HEK293 (cell line): Measurements from ENCODE around the gene NUP62.
A peak's percentile ranks its signal among the peaks of the same experiment; 100 is the strongest.

Source experiments
- CTCF ChIA-PET: fragments of 350-600 bp; formaldehyde crosslinking; extraction: SDS; loops from one replicate; lab custom pipeline; 2021; ENCODE audit warnings: antibody characterized with exemption; lab: Yijun Ruan, JAX
- POLR2A ChIA-PET: fragments of 300-600 bp; formaldehyde crosslinking; extraction: SDS; loops from one replicate; lab custom pipeline; 2020; ENCODE audit warnings: antibody characterized with exemption, inconsistent platforms; lab: Yijun Ruan, JAX
- H3K27ac ChIP-seq: fragments of 200-500 bp; sonication (Bioruptor generic); 2 replicates; pipeline ENCODE4 v1.5.1; 2014; ENCODE audit warnings: low read depth, low read length, control low read depth, inconsistent platforms; ENCODE audit errors: extremely low read depth
- H3K36me3 ChIP-seq, 2 experiments: fragments of 200-500 bp in 1 of 2; sonication (Bioruptor generic) in 1 of 2; 1 replicate in 1 of 2; 2 replicates in 1 of 2; pipeline ENCODE4 v1.5.1; 2014 to 2017; ENCODE audit warnings: inconsistent platforms in 2 of 2, low read length in 2 of 2; ENCODE audit not compliant: control insufficient read depth in 2 of 2, insufficient read depth in 1 of 2
- H3K4me1 ChIP-seq: fragments of 200-500 bp; sonication (Bioruptor generic); 2 replicates; pipeline ENCODE4 v1.5.1; 2014; ENCODE audit warnings: mild to moderate bottlenecking, low read length, inconsistent platforms; ENCODE audit not compliant: control insufficient read depth, insufficient read depth
- H3K4me3 ChIP-seq: 2 replicates; pipeline ENCODE4 v1.5.1; 2011; ENCODE audit warnings: low read depth, mild to moderate bottlenecking, control low read depth, low read length, moderate library complexity
- H3K9me3 ChIP-seq: fragments of 200-500 bp; sonication (Bioruptor generic); 2 replicates; pipeline ENCODE4 v1.5.1; 2014; ENCODE audit warnings: low read depth, low read length, inconsistent platforms; ENCODE audit not compliant: control insufficient read depth, insufficient read depth
- BCL6B ChIP-seq: fragments of 450-650 bp; formaldehyde crosslinking; IDR thresholded peaks from 2 replicates; pipeline ENCODE4 v1.5.1; 2017; ENCODE audit warnings: missing biosample characterization, missing genetic modification characterization
- EGR2 ChIP-seq: fragments of 450-650 bp; formaldehyde crosslinking; IDR thresholded peaks from 2 replicates; pipeline ENCODE4 v1.5.1; 2016; ENCODE audit warnings: low read depth, missing biosample characterization, missing genetic modification characterization
- ZBTB10 ChIP-seq: fragments of 450-650 bp; formaldehyde crosslinking; IDR thresholded peaks from 2 replicates; pipeline ENCODE4 v1.5.1; 2016; ENCODE audit warnings: missing biosample characterization, missing genetic modification characterization
- ZBTB11 ChIP-seq: fragments of 450-650 bp; formaldehyde crosslinking; conservative IDR thresholded peaks from 2 replicates; pipeline ENCODE4 v1.5.1; 2016; ENCODE audit warnings: low read depth, missing biosample characterization, missing genetic modification characterization
- ZBTB44 ChIP-seq: fragments of 450-650 bp; IDR thresholded peaks from 2 replicates; pipeline ENCODE4 v1.5.1; 2018; ENCODE audit warnings: missing biosample characterization, mild to moderate bottlenecking, missing genetic modification characterization
- ZNF10 ChIP-seq: fragments of 450-650 bp; formaldehyde crosslinking; IDR thresholded peaks from 2 replicates; pipeline ENCODE4 v1.5.1; 2017; ENCODE audit warnings: missing biosample characterization, missing genetic modification characterization
- ZNF350 ChIP-seq: fragments of 450-650 bp; formaldehyde crosslinking; IDR thresholded peaks from 2 replicates; pipeline ENCODE4 v1.5.0; 2017; ENCODE audit warnings: missing biosample characterization, mild to moderate bottlenecking, missing genetic modification characterization
- ZNF362 ChIP-seq: fragments of 450-650 bp; formaldehyde crosslinking; IDR thresholded peaks from 2 replicates; pipeline ENCODE4 v1.5.1; 2016; ENCODE audit warnings: missing biosample characterization, missing genetic modification characterization
- ZNF404 ChIP-seq: fragments of 450-650 bp; formaldehyde crosslinking; IDR thresholded peaks from 2 replicates; pipeline ENCODE4 v1.5.1; 2017; ENCODE audit warnings: missing biosample characterization, missing genetic modification characterization
- ZNF518A ChIP-seq: fragments of 450-650 bp; formaldehyde crosslinking; conservative IDR thresholded peaks from 2 replicates; pipeline ENCODE4 v1.5.1; 2016; ENCODE audit warnings: low read depth, missing biosample characterization, missing genetic modification characterization
- ZNF645 ChIP-seq: fragments of 450-650 bp; formaldehyde crosslinking; IDR thresholded peaks from 2 replicates; pipeline ENCODE4; 2016; ENCODE audit warnings: missing biosample characterization, missing genetic modification characterization
- ZNF76 ChIP-seq: fragments of 450-650 bp; formaldehyde crosslinking; IDR thresholded peaks from 2 replicates; pipeline ENCODE4; 2016; ENCODE audit warnings: low read depth, missing biosample characterization, missing genetic modification characterization, borderline replicate concordance
- ZNF777 ChIP-seq: fragments of 450-650 bp; formaldehyde crosslinking; IDR thresholded peaks from 2 replicates; pipeline ENCODE4 v1.5.1; 2017; ENCODE audit warnings: missing biosample characterization, missing genetic modification characterization, borderline replicate concordance
- ZNF792 ChIP-seq: fragments of 450-650 bp; formaldehyde crosslinking; IDR thresholded peaks from 2 replicates; pipeline ENCODE4 v1.5.1; 2016; ENCODE audit warnings: missing biosample characterization, missing genetic modification characterization

Gene NUP62

GRCh38 chr19:49924004-49924880 lies 5.1 kb downstream of the NUP62 start (continued):
- TF ChIP-seq ZNF518A (tag by site-specific recombination) = peak; percentile 24; the same call in 1 of the 2 replicates
- TF ChIP-seq ZBTB10 (tag by site-specific recombination) = peak; percentile 41; the same call in 1 of the 2 replicates
- TF ChIP-seq BCL6B (tag by site-specific recombination) = no peak

- Histone ChIP-seq H3K4me3 (no peak overlapping the region), H3K9me3 (no peaks in the 10 kb centered on the region), H3K4me1 (no peaks in the 10 kb centered on the region; the same call in 1 of the 2 replicates), H3K36me3 (peaks cover 46 to 84% of the 10 kb centered on the region in 2 experiments), H3K27ac (peak overlapping the region; percentile 10)
- ChIA-PET POLR2A (no interaction called here), CTCF (no interaction called here)
- TF ChIP-seq ZBTB44 (tag by site-specific recombination) (no peak), ZNF404 (tag by site-specific recombination) (no peak), ZNF645 (no peak), ZNF777 (no peak), ZNF792 (tag by site-specific recombination) (no peak), EGR2 (tag by site-specific recombination) (no peak), ZNF76 (tag by site-specific recombination) (no peak), ZNF10 (tag by site-specific recombination) (no peak), ZNF350 (tag by site-specific recombination) (no peak), ZBTB11 (tag by site-specific recombination) (no peak), ZNF362 (no peak)
Observed at GRCh38 chr19:49923055-49924003, 6.0 kb downstream of the NUP62 start.
